BLaER1 (cell line): ENCODE data around the gene DEDD.

Experiments
- H3K27ac ChIP-seq: shearing (Covaris generic); formaldehyde crosslinking; 2 replicates; pipeline ENCODE4 v1.8.1; 2022
- H3K27me3 ChIP-seq: shearing (Covaris generic); formaldehyde crosslinking; 2 replicates; pipeline ENCODE4 v1.8.1; 2022
- H3K36me3 ChIP-seq: shearing (Covaris generic); formaldehyde crosslinking; 2 replicates; pipeline ENCODE4 v1.8.1; 2022
- H3K4me1 ChIP-seq: shearing (Covaris generic); formaldehyde crosslinking; 2 replicates; pipeline ENCODE4 v1.8.1; 2022
- H3K4me2 ChIP-seq: shearing (Covaris generic); formaldehyde crosslinking; 2 replicates; pipeline ENCODE4 v1.8.1; 2022
- H3K4me3 ChIP-seq: shearing (Covaris generic); formaldehyde crosslinking; 2 replicates; pipeline ENCODE4 v1.8.1; 2022
- H3K9ac ChIP-seq: shearing (Covaris generic); formaldehyde crosslinking; 2 replicates; pipeline ENCODE4 v1.8.1; 2022
- H3K9me3 ChIP-seq: shearing (Covaris generic); formaldehyde crosslinking; 2 replicates; pipeline ENCODE4 v1.8.1; 2022
- H4K20me1 ChIP-seq: shearing (Covaris generic); formaldehyde crosslinking; 2 replicates; pipeline ENCODE4 v1.8.1; 2022
- Cebpa-rat ChIP-seq: shearing (Covaris generic); IDR thresholded peaks from 2 replicates; pipeline ENCODE4 v1.8.1; 2022

Gene DEDD

DNA sequence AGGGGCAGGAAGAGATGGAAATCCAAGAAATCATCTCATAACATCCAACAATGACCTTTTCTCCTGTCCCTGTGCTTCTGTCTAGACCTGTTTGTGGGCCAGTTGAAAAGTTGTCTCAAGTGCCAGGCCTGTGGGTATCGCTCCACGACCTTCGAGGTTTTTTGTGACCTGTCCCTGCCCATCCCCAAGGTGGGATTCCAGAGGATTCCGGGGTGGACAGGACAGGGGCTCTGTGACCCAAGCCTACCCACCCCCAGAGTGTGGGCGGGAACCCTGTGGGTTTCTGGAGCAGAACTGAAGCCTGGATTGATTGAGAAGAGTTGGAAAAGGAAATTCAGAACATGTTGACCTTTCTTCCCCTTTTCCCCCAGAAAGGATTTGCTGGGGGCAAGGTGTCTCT, 31.3 kb upstream of the DEDD start:
- peaks cover 44% of the 10 kb centered on the region for H3K4me1 ChIP-seq
- no peak overlapping the region for H3K4me3 ChIP-seq
- no peak overlapping the region for H3K9ac ChIP-seq
- H3K27ac ChIP-seq: no peak overlapping the region
- H3K36me3 ChIP-seq: peaks cover 49% of the 10 kb centered on the region
- H4K20me1 ChIP-seq: no peaks in the 10 kb centered on the region
- no peak for TF ChIP-seq Cebpa-rat
- H3K4me2 ChIP-seq: no peak overlapping the region
- no peaks in the 10 kb centered on the region for H3K27me3 ChIP-seq
- H3K9me3 ChIP-seq: no peaks in the 10 kb centered on the region

DNA sequence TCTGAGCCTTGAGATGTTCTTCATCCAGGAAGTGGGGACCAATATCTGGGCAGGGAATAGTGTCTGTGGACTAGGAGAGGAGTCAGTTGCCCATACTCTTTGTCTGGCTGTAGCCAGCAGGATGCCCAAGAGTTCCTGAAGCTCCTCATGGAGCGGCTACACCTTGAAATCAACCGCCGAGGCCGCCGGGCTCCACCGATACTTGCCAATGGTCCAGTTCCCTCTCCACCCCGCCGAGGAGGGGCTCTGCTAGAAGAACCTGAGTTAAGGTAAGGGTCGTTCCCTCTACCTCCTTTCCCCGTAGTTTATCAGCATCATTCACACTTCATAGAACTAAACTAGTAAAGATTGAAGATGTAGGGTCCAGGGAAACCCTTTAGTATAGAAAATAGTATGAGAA, 30.3 kb upstream of the DEDD start:
- H3K27me3 ChIP-seq: no peaks in the 10 kb centered on the region
- TF ChIP-seq Cebpa-rat: no peak
- peaks cover 47% of the 10 kb centered on the region for H3K4me1 ChIP-seq
- no peak overlapping the region for H3K27ac ChIP-seq
- peaks cover 57% of the 10 kb centered on the region for H3K36me3 ChIP-seq
- H4K20me1 ChIP-seq: no peaks in the 10 kb centered on the region
- 0 out of 2 replicates have a peak overlapping the region, but pooled peaks have one; percentile 18 for H3K9ac ChIP-seq
- no peak overlapping the region for H3K4me2 ChIP-seq
- no peak overlapping the region for H3K4me3 ChIP-seq
- H3K9me3 ChIP-seq: no peaks in the 10 kb centered on the region

DNA sequence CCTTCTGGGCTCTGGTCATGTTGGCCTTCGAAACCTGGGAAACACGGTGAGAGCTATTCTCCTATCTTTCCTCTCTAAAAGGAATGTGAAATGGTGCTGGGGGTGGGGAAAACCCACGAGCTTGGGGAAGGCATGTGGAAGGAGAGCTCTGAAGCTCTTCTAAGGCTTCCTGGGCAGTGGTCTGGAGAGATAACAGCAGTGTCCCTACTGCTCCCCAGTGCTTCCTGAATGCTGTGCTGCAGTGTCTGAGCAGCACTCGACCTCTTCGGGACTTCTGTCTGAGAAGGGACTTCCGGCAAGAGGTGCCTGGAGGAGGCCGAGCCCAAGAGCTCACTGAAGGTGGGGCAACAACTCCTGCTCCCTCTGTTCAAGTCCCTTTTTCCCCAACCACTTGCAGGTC, 29.6 kb upstream of the DEDD start:
- Histone ChIP-seq H3K36me3 (peaks cover 65% of the 10 kb centered on the region), H4K20me1 (no peaks in the 10 kb centered on the region), H3K9ac (no peak overlapping the region), H3K27me3 (no peaks in the 10 kb centered on the region), H3K27ac (no peak overlapping the region), H3K4me3 (no peak overlapping the region), H3K4me1 (peaks cover 39% of the 10 kb centered on the region), H3K9me3 (no peaks in the 10 kb centered on the region), H3K4me2 (no peak overlapping the region)
- no peak for TF ChIP-seq Cebpa-rat

GRCh38 chr1:161161652-161162051, 29.2 kb upstream of the DEDD start:
- H3K36me3 ChIP-seq: peaks cover 69% of the 10 kb centered on the region
- H3K27ac ChIP-seq: no peak overlapping the region
- no peaks in the 10 kb centered on the region for H4K20me1 ChIP-seq
- H3K4me3 ChIP-seq: no peak overlapping the region
- no peak for TF ChIP-seq Cebpa-rat
- H3K4me2 ChIP-seq: no peak overlapping the region
- peaks cover 36% of the 10 kb centered on the region for H3K4me1 ChIP-seq
- no peaks in the 10 kb centered on the region for H3K27me3 ChIP-seq
- no peak overlapping the region for H3K9ac ChIP-seq
- no peaks in the 10 kb centered on the region for H3K9me3 ChIP-seq

GRCh38 chr1:161160671-161161145, 28.2 kb upstream of the DEDD start:
- peak overlapping the region; percentile 90 for H3K4me2 ChIP-seq
- peaks cover 39% of the 10 kb centered on the region for H3K4me1 ChIP-seq
- H3K27me3 ChIP-seq: no peaks in the 10 kb centered on the region
- H3K9ac ChIP-seq: 0 out of 2 replicates have a peak overlapping the region, but pooled peaks have one; percentile 0
- H3K27ac ChIP-seq: no peak overlapping the region
- H3K9me3 ChIP-seq: no peaks in the 10 kb centered on the region
- H4K20me1 ChIP-seq: no peaks in the 10 kb centered on the region
- TF ChIP-seq Cebpa-rat: no peak
- peaks cover 78% of the 10 kb centered on the region for H3K36me3 ChIP-seq
- H3K4me3 ChIP-seq: no peak overlapping the region

GRCh38 chr1:161159913-161160243, 27.4 kb upstream of the DEDD start:
- no peaks in the 10 kb centered on the region for H3K9me3 ChIP-seq
- H3K4me2 ChIP-seq: peak overlapping the region; percentile 90
- no peaks in the 10 kb centered on the region for H3K27me3 ChIP-seq
- H3K36me3 ChIP-seq: peaks cover 76% of the 10 kb centered on the region
- peaks cover 40% of the 10 kb centered on the region for H3K4me1 ChIP-seq
- peak overlapping the region; percentile 95 for H3K9ac ChIP-seq
- H3K27ac ChIP-seq: peak overlapping the region; percentile 93
- H3K4me3 ChIP-seq: peak overlapping the region; percentile 90
- TF ChIP-seq Cebpa-rat: no peak
- H4K20me1 ChIP-seq: no peaks in the 10 kb centered on the region

GRCh38 chr1:161159087-161159912, 26.8 kb upstream of the DEDD start, which contains the start of gene USP21:
USP21 (plus strand) TSS chr1:161159500; CDS start chr1:161160641, 1,141 bp downstream.
- no peaks in the 10 kb centered on the region for H3K27me3 ChIP-seq
- peaks cover 70% of the 10 kb centered on the region for H3K36me3 ChIP-seq
- peaks cover 43% of the 10 kb centered on the region for H3K4me1 ChIP-seq
- H4K20me1 ChIP-seq: no peaks in the 10 kb centered on the region
- peak within 1 kb of the TSS; percentile 93 for H3K27ac ChIP-seq
- no peak for TF ChIP-seq Cebpa-rat
- H3K4me2 ChIP-seq: peak within 1 kb of the TSS; percentile 90
- peak within 1 kb of the TSS; percentile 95 for H3K9ac ChIP-seq
- H3K4me3 ChIP-seq: peak within 1 kb of the TSS; percentile 90
- H3K9me3 ChIP-seq: no peaks in the 10 kb centered on the region

DNA sequence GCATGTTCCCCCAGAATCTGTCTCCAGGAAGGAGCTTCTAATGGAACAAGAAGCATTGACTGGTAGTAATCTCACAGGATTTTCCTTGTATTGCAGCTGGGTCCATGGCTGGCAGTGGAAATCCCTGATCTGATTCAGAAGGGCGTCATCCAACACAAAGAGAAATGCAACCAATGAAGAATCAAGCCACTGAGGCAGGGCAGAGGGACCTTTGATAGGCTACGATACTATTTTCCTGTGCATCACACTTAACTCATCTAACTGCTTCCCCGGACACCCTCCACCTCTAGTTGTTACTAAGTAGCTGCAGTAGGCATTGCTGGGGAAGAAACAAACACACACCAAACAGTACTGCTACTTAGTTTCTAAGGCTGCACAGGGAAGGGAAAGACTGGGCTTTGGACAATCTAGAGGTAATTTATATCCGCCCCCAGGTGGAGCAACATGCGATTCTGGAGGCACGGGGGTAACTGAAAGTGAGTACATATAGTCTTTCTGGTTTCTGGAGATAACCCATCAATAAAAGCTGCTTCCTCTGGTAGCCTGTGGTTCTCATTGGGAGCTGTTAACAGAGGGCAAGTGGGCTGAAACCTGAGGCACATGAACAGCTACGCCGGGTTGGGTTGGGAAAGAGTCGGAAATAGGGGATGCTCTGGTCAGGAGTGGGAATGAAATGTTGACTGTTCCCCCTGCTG, 26.0 kb upstream of the DEDD start:
- Histone ChIP-seq H3K4me3 (peak overlapping the region; percentile 90), H4K20me1 (no peaks in the 10 kb centered on the region), H3K27me3 (no peaks in the 10 kb centered on the region), H3K4me1 (peaks cover 44% of the 10 kb centered on the region), H3K4me2 (peak overlapping the region; percentile 90), H3K9me3 (no peaks in the 10 kb centered on the region), H3K9ac (peak overlapping the region; percentile 95; the same call in 1 of the 2 replicates), H3K27ac (no peak overlapping the region), H3K36me3 (peaks cover 62% of the 10 kb centered on the region)
- no peak for TF ChIP-seq Cebpa-rat

DNA sequence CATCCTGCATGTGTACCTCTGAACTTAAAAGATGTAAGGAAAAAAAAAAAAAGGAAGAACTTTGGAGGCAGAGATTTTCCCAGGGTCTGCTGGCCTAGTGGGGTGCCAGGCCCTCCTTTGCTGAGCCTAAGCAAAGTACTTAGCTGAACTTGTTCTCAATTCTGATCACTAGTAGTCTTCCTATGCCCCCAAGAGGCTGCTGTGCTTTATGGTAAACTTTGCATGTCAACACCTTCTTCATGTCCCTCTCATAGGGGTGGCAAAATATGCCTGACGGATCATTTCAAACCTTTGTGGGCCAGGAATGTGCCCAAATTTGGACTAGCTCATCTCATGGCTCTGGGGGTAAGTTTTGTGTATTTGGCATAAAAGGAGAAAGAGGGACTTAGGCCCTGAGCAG, 25.4 kb upstream of the DEDD start:
- no peaks in the 10 kb centered on the region for H3K9me3 ChIP-seq
- peaks cover 56% of the 10 kb centered on the region for H3K36me3 ChIP-seq
- no peak overlapping the region for H3K4me2 ChIP-seq
- H3K4me3 ChIP-seq: no peak overlapping the region
- no peaks in the 10 kb centered on the region for H4K20me1 ChIP-seq
- no peak overlapping the region for H3K9ac ChIP-seq
- peaks cover 48% of the 10 kb centered on the region for H3K4me1 ChIP-seq
- H3K27me3 ChIP-seq: no peaks in the 10 kb centered on the region
- no peak for TF ChIP-seq Cebpa-rat
- no peak overlapping the region for H3K27ac ChIP-seq
